ENCODE data around the gene SLC17A6.

DNA sequence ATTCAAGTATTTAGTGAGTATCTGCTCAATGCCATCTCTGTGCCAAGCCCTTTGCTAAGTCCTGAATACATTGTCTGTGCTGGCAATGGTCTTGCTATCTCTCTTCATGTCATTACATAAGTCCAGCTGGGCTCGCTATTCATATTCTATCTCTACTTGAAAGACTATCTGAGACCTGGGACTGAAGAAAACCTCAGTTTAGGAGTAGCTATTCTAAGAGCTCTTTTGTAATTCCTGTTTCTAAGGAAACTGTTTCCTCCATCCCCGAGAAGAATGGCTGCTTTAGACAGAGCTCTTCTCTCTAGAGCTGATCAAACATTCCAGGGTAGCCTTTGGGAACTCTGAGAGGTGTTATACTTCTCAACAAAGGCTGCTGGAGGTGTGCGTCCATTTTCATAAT, 33.0 kb downstream of the SLC17A6 start:
- TF ChIP-seq, protein P1, sequence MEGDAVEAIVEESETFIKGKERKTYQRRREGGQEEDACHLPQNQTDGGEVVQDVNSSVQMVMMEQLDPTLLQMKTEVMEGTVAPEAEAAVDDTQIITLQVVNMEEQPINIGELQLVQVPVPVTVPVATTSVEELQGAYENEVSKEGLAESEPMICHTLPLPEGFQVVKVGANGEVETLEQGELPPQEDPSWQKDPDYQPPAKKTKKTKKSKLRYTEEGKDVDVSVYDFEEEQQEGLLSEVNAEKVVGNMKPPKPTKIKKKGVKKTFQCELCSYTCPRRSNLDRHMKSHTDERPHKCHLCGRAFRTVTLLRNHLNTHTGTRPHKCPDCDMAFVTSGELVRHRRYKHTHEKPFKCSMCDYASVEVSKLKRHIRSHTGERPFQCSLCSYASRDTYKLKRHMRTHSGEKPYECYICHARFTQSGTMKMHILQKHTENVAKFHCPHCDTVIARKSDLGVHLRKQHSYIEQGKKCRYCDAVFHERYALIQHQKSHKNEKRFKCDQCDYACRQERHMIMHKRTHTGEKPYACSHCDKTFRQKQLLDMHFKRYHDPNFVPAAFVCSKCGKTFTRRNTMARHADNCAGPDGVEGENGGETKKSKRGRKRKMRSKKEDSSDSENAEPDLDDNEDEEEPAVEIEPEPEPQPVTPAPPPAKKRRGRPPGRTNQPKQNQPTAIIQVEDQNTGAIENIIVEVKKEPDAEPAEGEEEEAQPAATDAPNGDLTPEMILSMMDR (IDR thresholded peaks at IDR 0.05; ENCODE audit: poor library complexity, severe bottlenecking): no peak
- TF ChIP-seq RAD21 (conservative IDR thresholded peaks at IDR 0.05): no peak
- no peak for TF ChIP-seq POLR2AphosphoS5 (IDR thresholded peaks at IDR 0.05)
- TF ChIP-seq TAF1 (IDR thresholded peaks at IDR 0.05; ENCODE audit: low read depth): no peak
- TF ChIP-seq, protein P2, sequence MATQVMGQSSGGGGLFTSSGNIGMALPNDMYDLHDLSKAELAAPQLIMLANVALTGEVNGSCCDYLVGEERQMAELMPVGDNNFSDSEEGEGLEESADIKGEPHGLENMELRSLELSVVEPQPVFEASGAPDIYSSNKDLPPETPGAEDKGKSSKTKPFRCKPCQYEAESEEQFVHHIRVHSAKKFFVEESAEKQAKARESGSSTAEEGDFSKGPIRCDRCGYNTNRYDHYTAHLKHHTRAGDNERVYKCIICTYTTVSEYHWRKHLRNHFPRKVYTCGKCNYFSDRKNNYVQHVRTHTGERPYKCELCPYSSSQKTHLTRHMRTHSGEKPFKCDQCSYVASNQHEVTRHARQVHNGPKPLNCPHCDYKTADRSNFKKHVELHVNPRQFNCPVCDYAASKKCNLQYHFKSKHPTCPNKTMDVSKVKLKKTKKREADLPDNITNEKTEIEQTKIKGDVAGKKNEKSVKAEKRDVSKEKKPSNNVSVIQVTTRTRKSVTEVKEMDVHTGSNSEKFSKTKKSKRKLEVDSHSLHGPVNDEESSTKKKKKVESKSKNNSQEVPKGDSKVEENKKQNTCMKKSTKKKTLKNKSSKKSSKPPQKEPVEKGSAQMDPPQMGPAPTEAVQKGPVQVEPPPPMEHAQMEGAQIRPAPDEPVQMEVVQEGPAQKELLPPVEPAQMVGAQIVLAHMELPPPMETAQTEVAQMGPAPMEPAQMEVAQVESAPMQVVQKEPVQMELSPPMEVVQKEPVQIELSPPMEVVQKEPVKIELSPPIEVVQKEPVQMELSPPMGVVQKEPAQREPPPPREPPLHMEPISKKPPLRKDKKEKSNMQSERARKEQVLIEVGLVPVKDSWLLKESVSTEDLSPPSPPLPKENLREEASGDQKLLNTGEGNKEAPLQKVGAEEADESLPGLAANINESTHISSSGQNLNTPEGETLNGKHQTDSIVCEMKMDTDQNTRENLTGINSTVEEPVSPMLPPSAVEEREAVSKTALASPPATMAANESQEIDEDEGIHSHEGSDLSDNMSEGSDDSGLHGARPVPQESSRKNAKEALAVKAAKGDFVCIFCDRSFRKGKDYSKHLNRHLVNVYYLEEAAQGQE (IDR thresholded peaks at IDR 0.05; ENCODE audit: borderline replicate concordance): no peak
- TF ChIP-seq EP300 (conservative IDR thresholded peaks at IDR 0.05; ENCODE audit: poor library complexity, severe bottlenecking): no peak
- TF ChIP-seq EZH2 (IDR thresholded peaks at IDR 0.05; ENCODE audit: borderline replicate concordance, insufficient read depth, low read length, poor library complexity, severe bottlenecking): no peak

Measured in neural cell (in vitro differentiated cells).